ENCODE results near the gene PLIN3.

- TF ChIP-seq, protein P1, sequence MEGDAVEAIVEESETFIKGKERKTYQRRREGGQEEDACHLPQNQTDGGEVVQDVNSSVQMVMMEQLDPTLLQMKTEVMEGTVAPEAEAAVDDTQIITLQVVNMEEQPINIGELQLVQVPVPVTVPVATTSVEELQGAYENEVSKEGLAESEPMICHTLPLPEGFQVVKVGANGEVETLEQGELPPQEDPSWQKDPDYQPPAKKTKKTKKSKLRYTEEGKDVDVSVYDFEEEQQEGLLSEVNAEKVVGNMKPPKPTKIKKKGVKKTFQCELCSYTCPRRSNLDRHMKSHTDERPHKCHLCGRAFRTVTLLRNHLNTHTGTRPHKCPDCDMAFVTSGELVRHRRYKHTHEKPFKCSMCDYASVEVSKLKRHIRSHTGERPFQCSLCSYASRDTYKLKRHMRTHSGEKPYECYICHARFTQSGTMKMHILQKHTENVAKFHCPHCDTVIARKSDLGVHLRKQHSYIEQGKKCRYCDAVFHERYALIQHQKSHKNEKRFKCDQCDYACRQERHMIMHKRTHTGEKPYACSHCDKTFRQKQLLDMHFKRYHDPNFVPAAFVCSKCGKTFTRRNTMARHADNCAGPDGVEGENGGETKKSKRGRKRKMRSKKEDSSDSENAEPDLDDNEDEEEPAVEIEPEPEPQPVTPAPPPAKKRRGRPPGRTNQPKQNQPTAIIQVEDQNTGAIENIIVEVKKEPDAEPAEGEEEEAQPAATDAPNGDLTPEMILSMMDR (conservative IDR thresholded peaks at IDR 0.05 in 1 of 2, IDR thresholded peaks at IDR 0.05 in 1 of 2; ENCODE audit: extremely low read depth in 1 of 2, insufficient read depth in 1 of 2, low read depth in 1 of 2, low read length in 2 of 2), result no peak
- TF ChIP-seq EZH2 (IDR thresholded peaks at IDR 0.05; ENCODE audit: borderline replicate concordance, low read length), result no peak
Measured at GRCh38 chr19:4794971-4795370, 72.5 kb downstream of the PLIN3 start.

Measured in mammary epithelial cell (primary cell).